ENCODE results near the gene NTNG2. TPM values are rescaled to one million over a fixed set of nuclear protein-coding genes. Genes with fewer than 3 reads are reported as not detected.

NTNG2 gene
- total RNA-seq, 2 donors from 2014 or later, result 1.3 TPM

DNA sequence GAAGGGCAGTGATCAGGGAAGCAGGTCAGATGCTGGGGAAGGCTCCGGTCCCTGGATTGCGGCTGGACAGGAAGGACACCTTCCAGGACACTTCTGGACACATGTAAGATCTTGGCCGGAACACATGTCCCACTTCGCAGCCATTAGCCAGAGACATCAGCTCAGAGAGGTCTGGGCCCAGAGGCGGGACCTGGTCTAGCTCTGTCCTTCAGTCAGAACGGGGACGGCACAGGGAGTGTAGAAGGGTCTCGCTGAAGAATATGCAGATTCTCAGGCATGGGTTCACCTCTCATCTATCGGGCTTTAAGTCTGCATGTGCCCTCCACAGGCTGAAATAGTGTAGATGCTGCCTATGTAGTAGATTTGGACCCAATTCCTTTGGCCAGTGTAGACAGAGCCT, 73.3 kb downstream of the NTNG2 start:
- Mint-ChIP-seq H3K27me3 (ENCODE audit: insufficient read depth) (peaks cover 18% of the 10 kb centered on the region), H3K4me3 (no peak overlapping the region), H3K27ac (no peak overlapping the region), H3K9me3 (no peaks in the 10 kb centered on the region), H3K36me3 (ENCODE audit: low read depth) (no peaks in the 10 kb centered on the region), H3K4me1 (no peaks in the 10 kb centered on the region)
- H3K9me3 ChIP-seq (ENCODE audit: control insufficient read depth, low read length), result no peaks in the 10 kb centered on the region
- no peak overlapping the region for H3K4me3 ChIP-seq (ENCODE audit: low read length)
- no peaks in the 10 kb centered on the region for H3K4me1 ChIP-seq (ENCODE audit: control insufficient read depth, insufficient read depth, low read length)
- no peak overlapping the region for H3K9ac ChIP-seq (ENCODE audit: extremely low read depth, low read length, poor library complexity, severe bottlenecking)
- H3K36me3 ChIP-seq (ENCODE audit: control insufficient read depth, insufficient read depth, low read length), result no peaks in the 10 kb centered on the region
- peaks cover 19% of the 10 kb centered on the region for H3K27me3 ChIP-seq (ENCODE audit: control insufficient read depth, insufficient read depth, low read length, poor library complexity, severe bottlenecking)
- DNase-seq, result peak; percentile 37
- H3K27ac ChIP-seq (ENCODE audit: low read depth, low read length), result no peak overlapping the region
- TF ChIP-seq, protein P1, sequence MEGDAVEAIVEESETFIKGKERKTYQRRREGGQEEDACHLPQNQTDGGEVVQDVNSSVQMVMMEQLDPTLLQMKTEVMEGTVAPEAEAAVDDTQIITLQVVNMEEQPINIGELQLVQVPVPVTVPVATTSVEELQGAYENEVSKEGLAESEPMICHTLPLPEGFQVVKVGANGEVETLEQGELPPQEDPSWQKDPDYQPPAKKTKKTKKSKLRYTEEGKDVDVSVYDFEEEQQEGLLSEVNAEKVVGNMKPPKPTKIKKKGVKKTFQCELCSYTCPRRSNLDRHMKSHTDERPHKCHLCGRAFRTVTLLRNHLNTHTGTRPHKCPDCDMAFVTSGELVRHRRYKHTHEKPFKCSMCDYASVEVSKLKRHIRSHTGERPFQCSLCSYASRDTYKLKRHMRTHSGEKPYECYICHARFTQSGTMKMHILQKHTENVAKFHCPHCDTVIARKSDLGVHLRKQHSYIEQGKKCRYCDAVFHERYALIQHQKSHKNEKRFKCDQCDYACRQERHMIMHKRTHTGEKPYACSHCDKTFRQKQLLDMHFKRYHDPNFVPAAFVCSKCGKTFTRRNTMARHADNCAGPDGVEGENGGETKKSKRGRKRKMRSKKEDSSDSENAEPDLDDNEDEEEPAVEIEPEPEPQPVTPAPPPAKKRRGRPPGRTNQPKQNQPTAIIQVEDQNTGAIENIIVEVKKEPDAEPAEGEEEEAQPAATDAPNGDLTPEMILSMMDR (conservative IDR thresholded peaks at IDR 0.05), result no peak
- 90 to 92% methylated on average over 8 to 9 of the region's 9 CpGs for WGBS, 2 experiments (ENCODE audit: insufficient coverage in 1 of 2, insufficient read length in 1 of 2)

DNA sequence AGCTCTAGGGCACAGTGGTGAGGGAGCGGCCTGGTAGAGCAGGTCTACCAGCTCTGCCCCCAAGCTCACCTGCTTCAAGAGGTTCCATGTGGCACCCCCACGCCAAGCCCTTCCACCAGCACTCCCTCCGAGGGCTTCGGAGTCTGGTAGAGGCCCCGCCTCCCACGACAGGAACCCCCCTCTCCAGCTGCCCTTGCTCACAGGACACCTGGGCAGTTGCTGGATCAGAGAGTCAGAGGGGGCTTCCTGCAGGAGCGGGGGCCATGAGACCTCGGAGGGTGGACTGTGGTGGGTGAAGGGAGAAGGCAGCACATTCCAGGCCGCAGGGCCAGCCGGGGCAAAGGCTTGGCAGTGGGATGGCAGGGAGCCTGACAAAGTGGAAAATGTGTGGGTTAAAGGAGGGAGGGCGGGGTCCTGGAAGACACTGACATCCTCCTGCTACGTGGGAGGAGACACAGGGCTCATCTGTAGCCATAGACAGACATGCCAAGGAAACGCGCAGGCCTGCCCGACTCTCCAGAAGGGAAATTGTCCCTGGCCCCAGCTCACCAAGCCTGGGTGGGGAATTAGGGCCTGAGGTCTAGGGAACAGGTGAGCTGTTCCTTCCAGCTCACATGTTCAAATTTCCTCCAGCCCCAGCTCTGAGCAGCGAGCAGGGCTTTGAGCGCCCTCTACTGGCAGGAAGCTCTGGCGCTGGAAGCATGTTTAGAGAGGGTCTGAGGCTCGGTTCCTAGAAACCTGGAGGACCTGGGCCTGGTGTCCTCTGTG, 74.2 kb downstream of the NTNG2 start:
- DNase-seq, result peak; percentile 97
- peaks cover 20% of the 10 kb centered on the region for H3K27me3 Mint-ChIP-seq (ENCODE audit: insufficient read depth)

GRCh38 chr9:132236662-132237311, 74.9 kb downstream of the NTNG2 start:
- Mint-ChIP-seq H3K27ac (no peak overlapping the region), H3K9me3 (no peaks in the 10 kb centered on the region), H3K27me3 (ENCODE audit: insufficient read depth) (peaks cover 23% of the 10 kb centered on the region), H3K4me3 (no peak overlapping the region), H3K36me3 (ENCODE audit: low read depth) (no peaks in the 10 kb centered on the region), H3K4me1 (no peaks in the 10 kb centered on the region)
- DNase-seq, result peak; percentile 41
- H3K4me3 ChIP-seq (ENCODE audit: low read length), result no peak overlapping the region
- H3K9ac ChIP-seq (ENCODE audit: extremely low read depth, low read length, poor library complexity, severe bottlenecking), result no peak overlapping the region
- H3K36me3 ChIP-seq (ENCODE audit: control insufficient read depth, insufficient read depth, low read length), result no peaks in the 10 kb centered on the region
- no peaks in the 10 kb centered on the region for H3K4me1 ChIP-seq (ENCODE audit: control insufficient read depth, insufficient read depth, low read length)
- H3K27ac ChIP-seq (ENCODE audit: low read depth, low read length), result no peak overlapping the region
- 72 to 76% methylated on average over 13 to 18 of the region's 18 CpGs for WGBS, 2 experiments (ENCODE audit: insufficient coverage in 1 of 2, insufficient read length in 1 of 2)
- H3K27me3 ChIP-seq (ENCODE audit: control insufficient read depth, insufficient read depth, low read length, poor library complexity, severe bottlenecking), result peaks cover 30% of the 10 kb centered on the region
- TF ChIP-seq, protein P1 (conservative IDR thresholded peaks at IDR 0.05), result no peak
- H3K9me3 ChIP-seq (ENCODE audit: control insufficient read depth, low read length), result no peaks in the 10 kb centered on the region

More for the DNA sequence above, 74.2 kb downstream of the NTNG2 start:
- H3K4me1 ChIP-seq (ENCODE audit: control insufficient read depth, insufficient read depth, low read length), result no peaks in the 10 kb centered on the region
- Mint-ChIP-seq H3K4me3 (no peak overlapping the region), H3K27ac (no peak overlapping the region), H3K36me3 (ENCODE audit: low read depth) (no peaks in the 10 kb centered on the region), H3K9me3 (no peaks in the 10 kb centered on the region), H3K4me1 (no peaks in the 10 kb centered on the region)
- H3K36me3 ChIP-seq (ENCODE audit: control insufficient read depth, insufficient read depth, low read length), result no peaks in the 10 kb centered on the region
- 59 to 66% methylated on average over 9 to 19 of the region's 19 CpGs for WGBS, 2 experiments (ENCODE audit: insufficient coverage in 1 of 2, insufficient read length in 1 of 2)
- peaks cover 26% of the 10 kb centered on the region for H3K27me3 ChIP-seq (ENCODE audit: control insufficient read depth, insufficient read depth, low read length, poor library complexity, severe bottlenecking)
- H3K4me3 ChIP-seq (ENCODE audit: low read length), result no peak overlapping the region
- TF ChIP-seq, protein P1 (conservative IDR thresholded peaks at IDR 0.05), result peak; percentile 97
- H3K9me3 ChIP-seq (ENCODE audit: control insufficient read depth, low read length), result no peaks in the 10 kb centered on the region
- H3K9ac ChIP-seq (ENCODE audit: extremely low read depth, low read length, poor library complexity, severe bottlenecking), result no peak overlapping the region
- no peak overlapping the region for H3K27ac ChIP-seq (ENCODE audit: low read depth, low read length)

All from endodermal cell (in vitro differentiated cells).